Body of pancreas (tissue), 4 donors: ENCODE results near the gene ADGRE3.

Experiments used
- CTCF ChIP-seq, 7 experiments: fragments of 450-650 bp in 4 of 7; fragments of 200-600 bp in 3 of 7; sonication (generic) in 3 of 7; IDR thresholded peaks; one replicate each; pipeline ENCODE4 v1.5.1; 2016 to 2019; ENCODE audit warnings: antibody characterized with exemption in 7 of 7
- POLR2A ChIP-seq, 3 donors: fragments of 450-650 bp; IDR thresholded peaks; one replicate each; pipeline ENCODE4 v1.6.1; 2016; ENCODE audit warnings: antibody characterized with exemption in 3 of 3, mild to moderate bottlenecking in 2 of 3

GRCh38 chr19:14580623-14581237 is 93.9 kb downstream of the ADGRE3 start:
- TF ChIP-seq CTCF (IDR thresholded peaks at IDR 0.05) = no peak
- TF ChIP-seq POLR2A (IDR thresholded peaks at IDR 0.05) = no peak
